ENCODE measurements around the gene MLPH. TPM values are rescaled to one million over a fixed set of nuclear protein-coding genes. Genes with fewer than 3 reads are reported as not detected.
A peak's percentile ranks its signal among the peaks of the same experiment; 100 is the strongest.

The MLPH gene
- total RNA-seq, 1 donor from 2014 or later = 55.0 TPM

DNA sequence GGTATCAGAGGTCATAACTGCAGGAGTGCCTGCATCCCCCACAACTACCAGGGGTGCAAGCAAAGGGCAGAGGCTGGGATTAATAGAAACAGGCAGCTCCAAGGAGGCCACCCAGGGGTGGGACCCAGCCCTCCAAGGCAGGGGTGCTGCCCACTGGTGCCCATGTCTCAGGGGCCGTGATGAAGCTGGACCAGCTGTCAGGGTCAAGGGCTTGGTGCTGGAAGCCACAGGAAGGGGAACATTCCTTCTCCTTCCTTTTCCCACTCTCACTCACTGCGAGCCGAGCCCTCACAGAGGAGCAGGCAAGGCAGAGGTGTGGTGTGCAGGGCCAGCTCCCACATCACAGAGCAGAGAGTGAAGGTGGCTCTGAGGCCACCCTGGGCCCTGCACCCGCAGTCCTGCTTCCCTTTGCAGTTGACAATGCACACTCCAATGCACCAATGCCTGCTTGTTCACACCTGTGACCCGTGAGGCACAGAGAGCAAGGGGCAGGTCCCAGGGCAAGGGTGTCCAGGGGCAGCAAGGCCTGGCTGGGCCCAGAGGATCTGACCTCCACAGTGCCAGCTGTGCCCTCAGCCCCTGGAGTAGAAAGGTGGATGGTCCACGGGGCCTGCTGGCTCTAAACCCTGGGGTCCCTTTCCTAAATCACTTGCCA, 28.7 kb downstream of the MLPH start:
- ATAC-seq = no peak
- no peak for DNase-seq (ENCODE audit: low spot score)

DNA sequence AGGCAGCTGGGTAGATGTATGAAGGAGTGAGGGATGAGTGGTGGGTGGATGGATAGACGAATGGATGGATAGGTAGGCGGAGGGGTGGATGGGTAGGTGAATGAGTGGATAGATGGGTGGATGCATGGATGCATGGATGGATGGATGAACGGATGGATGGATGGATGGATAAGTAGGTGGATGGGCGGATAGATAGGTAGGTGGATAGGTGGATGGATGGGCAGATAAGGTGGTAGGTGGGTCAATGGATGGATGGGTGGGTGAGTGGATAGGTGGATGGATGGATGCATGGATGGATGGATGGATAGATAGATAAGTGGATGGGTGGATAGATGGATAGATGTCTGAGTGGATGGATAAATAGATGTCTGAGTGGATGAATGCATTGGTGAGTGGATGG, 30.1 kb downstream of the MLPH start:
- no peak for DNase-seq (ENCODE audit: low spot score)

DNA sequence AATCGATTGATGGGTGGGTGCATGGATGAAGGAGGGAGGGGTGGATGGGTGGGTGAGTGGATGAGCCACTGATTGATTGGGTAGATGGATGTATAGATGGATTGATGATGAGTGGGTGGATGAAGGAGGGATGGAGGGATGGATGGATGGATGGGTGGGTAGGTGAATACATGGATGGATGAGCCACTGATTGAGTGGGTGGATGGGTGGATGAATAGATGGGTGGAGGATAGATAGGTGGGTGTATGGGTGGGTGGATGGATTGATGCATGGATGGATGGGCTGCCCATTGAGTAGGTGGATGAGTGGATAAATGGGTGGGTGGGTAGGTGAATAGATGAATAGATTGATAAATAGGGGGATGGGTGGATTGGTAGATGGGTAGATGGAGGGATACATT, 30.9 kb downstream of the MLPH start:
- DNase-seq (ENCODE audit: low spot score) (no peak), ATAC-seq (no peak)

More for the DNA sequence above, 30.1 kb downstream of the MLPH start:
- ATAC-seq = no peak

DNA sequence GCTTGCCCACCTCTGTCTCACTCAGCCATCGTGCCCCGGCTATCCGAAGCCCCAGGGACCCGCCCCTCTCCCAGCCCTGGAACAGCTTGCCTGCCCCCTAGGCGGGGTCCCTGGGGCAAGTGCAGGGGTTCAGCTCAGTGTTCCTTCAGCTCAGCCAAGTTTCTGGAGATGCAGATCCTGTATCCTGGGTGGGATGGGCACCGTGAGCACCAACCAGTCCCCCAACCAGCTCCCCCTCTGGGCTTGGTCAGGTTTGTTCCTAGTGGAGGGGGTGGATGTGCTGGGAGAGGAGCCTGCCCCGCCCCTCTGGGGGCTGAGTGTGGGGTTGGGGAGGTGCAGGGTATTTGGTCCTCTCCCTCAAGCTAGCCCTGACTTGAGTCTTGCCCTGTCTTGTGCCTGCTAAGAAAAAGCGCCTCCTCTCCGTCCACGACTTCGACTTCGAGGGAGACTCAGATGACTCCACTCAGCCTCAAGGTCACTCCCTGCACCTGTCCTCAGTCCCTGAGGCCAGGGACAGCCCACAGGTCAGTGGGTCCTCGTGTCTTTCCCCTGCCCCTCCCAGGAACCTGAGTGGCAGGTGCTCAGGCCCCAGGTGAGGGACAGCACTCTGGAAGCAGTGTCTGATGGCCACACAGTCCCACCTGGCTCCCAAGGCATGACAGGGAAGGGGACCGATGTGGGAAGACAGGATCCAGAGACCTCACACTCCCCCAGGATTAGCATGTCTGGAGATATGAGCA, 32.6 kb downstream of the MLPH start:
- ATAC-seq = peak; percentile 12
- DNase-seq (ENCODE audit: low spot score) = no peak

DNA sequence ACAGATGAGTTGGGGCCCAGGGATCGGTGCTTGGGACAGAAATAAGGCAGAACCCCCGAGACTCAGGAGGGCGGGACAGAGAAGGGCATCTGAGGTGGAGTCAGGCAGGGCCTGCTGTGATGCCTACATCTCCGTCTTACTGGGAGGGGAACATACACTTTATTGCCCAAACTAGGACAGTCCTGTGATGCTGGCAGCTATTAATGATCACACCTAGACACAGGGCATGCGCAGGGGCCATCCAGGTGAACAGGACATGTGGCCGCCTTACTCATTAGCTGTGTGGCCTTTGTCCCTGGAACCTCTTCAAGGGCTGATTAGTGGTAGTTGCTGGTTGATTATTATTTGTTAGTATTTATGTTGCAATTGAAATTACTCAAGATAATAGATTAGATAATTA, 33.2 kb downstream of the MLPH start:
- DNase-seq (ENCODE audit: low spot score) (peak; percentile 95), ATAC-seq (peak; percentile 82)

DNA sequence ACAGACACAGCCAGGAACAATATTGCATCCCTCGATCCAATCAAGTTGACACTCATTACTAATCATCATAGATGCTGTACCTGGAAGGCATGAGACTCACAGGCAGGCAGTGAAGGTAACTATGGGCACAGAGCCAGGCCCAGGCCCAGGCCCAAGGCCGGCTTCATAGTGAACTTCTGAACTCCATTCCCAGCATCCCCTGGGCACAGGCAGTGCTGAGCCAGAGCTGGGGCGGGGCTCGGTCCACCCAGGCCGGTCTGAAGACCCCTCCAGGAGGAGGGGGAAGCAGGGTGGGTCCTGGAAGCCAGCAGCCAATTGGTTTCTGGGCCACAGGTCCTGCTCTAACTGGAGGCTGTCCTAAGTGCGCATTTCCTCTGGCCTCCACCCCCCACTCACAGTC, 37.6 kb downstream of the MLPH start:
- ATAC-seq = peak; percentile 86
- DNase-seq (ENCODE audit: low spot score) = peak; percentile 92

DNA sequence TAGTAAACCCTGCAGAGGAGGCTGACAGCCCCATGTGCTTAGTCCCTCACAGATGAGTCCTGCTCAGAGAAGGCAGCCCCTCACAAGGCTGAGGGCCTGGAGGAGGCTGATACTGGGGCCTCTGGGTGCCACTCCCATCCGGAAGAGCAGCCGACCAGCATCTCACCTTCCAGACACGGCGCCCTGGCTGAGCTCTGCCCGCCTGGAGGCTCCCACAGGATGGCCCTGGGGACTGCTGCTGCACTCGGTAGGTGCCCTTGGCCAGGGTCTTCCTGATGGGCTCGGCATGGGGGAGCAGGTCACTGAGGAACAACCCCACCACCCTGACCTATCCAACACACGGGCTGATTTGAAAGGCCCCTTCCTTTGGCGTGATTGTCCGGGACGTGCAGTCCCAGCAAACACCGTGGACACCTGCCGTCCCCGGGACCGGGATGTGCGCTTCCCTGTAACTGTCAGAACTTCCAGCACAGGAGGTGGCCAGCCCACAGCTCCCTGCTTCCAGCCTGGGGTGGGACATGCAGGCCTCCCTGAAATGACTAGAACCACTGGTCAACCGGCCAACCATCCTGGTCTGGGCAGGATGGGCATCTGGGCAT, 38.6 kb downstream of the MLPH start:
- no peak for DNase-seq (ENCODE audit: low spot score)
- ATAC-seq = no peak

DNA sequence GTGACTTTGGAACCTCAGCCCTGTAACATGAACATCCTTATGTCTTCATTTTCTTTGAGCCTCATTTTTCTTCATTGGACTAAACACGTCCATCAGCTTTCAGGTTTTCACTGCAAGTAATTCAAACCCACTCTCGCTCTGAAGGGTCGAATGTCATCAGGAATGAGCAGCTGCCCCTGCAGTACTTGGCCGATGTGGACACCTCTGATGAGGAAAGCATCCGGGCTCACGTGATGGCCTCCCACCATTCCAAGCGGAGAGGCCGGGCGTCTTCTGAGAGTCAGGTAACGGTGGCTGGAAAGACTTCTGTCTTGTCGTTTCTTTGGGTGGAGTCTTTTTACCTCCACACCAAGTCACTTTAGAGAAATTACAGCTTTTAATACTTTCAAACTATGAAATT, 40.2 kb downstream of the MLPH start:
- no peak for ATAC-seq
- DNase-seq (ENCODE audit: low spot score) = no peak

DNA sequence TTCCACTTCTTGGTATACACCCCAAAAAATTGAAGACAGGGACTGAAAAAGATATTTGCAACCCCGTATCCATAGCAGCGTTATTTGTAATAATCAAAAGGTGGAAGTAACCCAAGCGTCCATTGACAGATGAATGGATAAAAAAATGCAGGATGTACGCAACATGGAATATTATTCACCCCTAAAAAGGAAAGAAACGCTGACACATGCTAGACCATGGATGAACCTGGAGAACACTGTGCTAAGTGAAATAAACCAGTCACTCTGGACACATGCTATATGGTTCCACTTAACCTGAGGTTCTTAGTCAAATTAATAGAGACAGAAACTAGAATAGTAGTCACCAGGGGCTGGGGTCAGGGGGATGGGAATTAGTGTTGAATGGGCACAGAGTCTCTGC, 40.7 kb downstream of the MLPH start:
- no peak for DNase-seq (ENCODE audit: low spot score)
- no peak for ATAC-seq

DNA sequence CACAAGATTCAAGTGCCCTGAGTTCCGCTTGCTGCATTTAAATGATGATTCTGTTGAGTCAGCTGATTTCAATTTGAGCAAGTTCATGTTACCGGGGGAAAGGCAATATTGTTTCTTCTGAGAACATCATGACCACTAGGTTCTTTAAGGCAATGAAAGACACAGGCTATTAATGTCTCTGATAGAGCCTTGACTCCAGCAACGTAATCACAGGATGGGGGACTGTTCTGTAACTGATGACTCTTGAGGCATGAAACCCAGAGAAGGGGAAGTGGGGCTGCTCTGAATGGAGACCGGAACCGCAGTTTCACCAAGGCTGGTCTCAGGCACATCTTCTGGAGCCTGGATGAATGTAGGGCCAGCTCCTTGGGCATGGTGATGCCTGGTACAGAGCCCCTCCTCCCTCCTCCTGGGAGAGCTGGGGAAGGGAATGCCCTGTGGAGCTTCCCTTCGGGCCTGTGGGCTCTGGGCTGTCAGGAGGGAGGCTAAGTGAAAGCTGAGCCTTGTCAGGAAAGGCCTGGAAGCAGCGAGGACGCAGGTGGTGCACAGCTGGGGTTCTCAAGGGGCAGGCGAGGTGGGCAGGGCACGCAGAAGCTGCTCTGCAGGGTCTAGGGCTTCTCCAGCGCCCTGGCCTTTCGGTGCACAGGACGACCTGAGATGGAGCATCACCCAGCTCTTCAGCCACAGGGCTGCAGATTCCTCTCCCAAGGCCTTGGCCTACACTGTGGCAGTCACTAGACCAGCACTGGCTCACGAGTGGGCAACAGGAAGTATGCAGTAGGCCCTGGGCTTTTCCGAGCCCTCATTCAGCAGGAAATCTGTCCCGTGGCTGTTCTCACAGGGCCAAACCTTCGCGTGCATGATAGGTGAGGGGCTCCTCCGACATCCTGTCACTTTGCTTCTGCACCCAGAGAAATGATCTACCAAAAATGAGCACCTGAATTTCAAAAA, 42.7 kb downstream of the MLPH start:
- ATAC-seq = no peak
- DNase-seq (ENCODE audit: low spot score) = no peak

DNA sequence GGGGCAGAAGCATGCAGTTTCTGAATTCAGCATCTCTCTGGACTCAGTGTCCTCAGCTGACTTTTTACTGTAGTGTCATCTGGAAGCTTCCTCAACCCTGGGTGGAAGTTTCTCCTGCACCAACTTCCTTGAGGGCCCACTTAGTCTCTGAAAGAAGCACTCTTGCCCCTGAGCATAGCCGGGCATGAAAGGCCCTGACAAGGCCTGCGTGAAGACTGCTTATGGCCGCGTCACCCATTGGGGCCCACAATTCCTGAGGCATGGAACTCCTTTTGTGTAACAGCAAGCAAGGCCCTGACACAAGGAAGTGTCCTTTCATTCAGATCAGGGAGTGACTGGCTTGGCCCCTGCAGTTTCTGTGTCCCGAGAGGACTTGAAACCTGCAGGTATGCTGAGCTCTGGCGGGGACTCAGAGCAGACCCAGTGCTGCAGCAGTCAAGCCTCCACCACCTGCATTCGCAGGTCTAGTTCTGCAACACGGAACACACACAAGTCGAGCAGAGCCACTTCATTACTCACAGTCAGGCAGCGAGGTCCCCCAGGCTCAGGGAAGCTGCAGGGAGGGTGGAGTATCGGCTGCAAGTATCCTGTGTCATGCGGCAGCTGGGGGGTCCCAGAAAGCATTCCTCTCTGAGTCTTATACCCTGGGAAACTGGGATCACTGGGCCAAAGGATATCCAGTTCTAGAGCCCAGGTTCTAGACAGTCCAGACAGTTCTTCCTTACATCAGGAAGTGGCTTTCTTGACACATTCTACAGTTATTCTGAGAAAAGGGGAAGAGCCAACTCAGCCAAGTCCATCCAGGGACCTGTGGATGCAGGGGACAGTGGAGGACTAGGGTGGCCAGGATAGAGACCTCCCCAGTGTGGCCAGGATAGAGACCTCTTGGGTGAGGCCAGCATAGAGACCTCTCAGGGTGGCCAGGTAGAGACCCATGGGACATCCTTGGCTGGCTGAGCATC, 43.7 kb downstream of the MLPH start:
- DNase-seq (ENCODE audit: low spot score) = no peak
- ATAC-seq = peak; percentile 14

DNA sequence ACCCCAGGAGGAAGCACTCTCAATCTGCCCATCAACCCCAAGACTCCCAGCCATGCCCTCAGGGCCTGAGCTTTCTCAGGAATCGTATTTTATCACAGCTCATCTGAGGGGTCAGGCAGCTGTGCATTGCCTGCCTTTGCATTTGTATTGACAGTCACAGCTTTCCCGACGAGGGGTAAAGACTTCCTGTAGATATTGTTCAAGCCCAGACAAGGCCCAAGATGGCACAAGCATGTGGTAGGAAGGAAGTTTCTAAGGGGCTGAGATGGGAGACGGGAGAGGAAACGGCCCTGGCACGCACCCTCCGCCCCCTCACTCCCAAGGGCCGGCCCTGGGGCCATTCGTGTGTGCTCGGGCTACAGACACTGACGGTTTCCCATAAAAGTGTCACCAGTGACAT, 45.1 kb downstream of the MLPH start:
- ATAC-seq (no peak), DNase-seq (ENCODE audit: low spot score) (no peak)

DNA sequence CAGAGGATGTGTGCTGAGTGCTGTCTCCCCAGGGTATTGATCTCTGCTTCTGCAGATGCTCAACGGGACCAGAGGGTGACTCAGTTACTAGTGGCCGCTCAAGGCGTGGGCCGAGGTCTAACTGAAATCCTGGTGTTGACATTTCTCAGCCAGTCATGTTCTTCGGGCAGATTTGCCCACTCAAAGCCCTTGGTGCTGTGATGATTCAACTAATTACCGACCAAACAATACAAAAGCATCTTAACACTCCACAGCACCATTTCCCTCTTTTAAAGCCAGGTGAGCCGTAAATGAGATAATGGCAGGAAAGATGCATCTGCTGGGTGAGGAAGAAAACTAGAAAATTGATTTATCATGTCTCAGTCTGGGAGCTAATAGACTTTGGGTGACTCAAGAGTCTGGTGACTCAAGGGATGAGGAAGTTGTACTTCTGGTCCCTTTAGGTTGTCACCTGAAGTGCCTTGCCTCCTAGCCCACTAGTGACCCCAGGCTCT, 46.7 kb downstream of the MLPH start:
- DNase-seq (ENCODE audit: low spot score) = no peak
- no peak for ATAC-seq

DNA sequence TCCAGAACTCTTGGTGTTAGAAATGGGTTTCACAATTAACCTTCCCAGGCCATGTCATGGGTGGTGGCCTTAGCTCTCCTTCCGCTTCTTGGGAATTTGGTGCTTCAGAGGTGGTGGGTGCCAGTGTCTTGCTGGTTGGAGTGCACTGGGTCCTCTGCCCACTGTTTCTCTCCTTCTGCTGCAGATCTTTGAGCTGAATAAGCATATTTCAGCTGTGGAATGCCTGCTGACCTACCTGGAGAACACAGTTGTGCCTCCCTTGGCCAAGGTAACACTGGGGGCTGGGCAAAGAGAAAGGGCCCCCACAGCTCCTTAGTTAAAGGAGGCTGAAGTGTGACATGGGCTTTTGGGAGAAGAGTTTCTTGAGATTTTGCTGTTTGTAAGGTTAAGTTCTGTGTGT, 47.3 kb downstream of the MLPH start:
- no peak for DNase-seq (ENCODE audit: low spot score)
- no peak for ATAC-seq

DNA sequence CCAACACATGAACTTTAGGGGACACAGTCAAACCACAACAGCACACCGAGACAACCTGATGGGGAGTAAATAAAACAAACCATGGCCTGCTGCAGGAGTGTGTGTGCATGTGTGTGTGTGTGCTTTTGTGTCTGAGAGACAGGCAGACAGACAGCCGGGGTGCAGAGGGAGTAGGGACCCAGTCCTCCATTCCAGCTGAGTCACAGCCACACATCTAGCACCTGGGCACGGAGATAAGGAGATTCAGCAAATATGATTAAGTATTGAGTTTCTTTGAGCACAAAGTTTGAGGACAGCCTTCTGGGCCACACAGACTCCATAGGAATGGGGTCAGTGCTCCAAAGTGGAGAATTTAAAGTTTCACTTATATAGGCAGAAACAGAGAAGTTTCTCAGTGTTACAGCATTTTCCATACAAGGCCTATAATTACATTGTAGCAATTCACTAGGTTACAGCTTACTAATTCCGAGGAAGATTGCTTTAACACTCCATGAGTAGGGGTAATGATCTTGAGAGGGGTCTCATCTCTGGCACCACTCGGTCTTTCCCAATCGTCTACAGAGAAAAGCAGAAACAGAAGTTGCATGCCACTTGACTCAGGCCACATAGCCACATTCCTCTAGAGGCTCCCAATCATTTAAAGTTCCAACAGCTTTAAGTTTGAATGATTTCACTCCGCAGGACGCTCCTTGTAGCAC, 48.5 kb downstream of the MLPH start:
- ATAC-seq = no peak
- no peak for DNase-seq (ENCODE audit: low spot score)

DNA sequence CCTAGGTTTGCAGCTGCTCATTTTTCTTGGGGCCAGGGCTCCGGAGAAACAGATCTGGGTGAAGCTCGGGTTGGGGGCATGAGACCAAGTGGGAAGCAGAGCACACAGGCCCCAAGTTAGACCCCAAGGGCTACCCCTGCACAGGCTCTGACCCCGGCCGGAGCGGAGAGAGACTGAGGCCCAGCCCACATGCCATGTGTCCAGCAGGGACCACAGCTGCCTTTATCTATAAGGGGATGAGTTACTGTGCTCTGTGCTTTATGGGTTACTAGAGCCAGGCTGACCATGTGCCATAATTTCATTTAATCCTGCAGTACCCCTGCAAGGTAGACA, 49.0 kb downstream of the MLPH start:
- DNase-seq (ENCODE audit: low spot score) (no peak), ATAC-seq (no peak)

DNA sequence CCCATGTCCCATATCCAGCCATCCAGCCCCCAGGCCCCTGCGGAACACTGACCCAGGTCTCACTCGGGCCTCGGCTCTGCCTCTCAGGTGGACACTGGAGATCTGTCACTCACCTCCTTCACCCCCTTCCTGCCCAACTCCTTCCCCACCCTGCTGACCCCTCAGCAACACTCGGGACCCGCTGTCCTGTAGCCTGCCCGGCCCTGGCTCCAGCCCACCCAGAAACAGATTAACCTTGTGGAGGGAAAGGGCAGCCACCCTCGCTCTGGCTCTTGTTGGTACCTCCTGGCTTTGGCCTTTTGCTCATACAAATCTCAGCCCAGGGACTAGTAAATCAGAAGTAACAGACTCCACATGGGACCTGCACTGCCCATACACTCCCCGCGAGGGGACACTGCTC, 49.6 kb downstream of the MLPH start:
- no peak for ATAC-seq
- DNase-seq (ENCODE audit: low spot score) = no peak

DNA sequence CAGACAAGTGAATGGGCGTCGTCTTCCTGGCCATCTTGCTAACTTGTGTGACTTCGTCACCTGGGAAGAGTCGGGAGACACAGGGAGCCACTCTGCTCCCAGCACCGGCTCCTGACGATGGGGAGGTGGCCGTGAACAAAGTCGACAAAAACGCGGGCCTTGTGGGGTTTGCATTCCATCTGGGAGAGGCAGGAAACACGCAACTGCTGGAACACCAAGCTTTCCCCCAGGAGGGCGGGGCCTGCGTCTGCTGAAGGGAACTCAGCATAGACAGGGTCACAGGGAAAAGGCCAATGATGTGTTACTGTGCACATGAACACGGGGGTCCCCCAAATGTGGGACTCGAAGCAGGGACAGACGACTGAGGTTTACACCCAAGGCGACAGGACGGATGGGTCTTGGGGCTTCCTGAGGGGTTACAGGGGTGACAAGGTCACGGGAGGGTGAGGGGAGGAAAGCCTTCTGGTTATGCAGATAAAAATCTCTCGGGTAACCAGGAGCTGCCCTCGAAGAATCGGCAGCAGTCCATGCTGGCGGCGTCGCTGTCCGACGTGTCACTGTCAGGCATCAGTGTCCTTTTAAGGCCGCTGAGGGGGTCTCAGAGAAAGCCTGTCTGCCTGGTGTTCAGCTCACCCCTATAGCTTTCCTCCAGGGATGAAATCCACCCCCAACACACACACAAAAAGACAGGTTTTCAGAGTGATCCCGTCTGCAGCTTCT, 51.1 kb downstream of the MLPH start:
- ATAC-seq (no peak), DNase-seq (ENCODE audit: low spot score) (no peak)

DNA sequence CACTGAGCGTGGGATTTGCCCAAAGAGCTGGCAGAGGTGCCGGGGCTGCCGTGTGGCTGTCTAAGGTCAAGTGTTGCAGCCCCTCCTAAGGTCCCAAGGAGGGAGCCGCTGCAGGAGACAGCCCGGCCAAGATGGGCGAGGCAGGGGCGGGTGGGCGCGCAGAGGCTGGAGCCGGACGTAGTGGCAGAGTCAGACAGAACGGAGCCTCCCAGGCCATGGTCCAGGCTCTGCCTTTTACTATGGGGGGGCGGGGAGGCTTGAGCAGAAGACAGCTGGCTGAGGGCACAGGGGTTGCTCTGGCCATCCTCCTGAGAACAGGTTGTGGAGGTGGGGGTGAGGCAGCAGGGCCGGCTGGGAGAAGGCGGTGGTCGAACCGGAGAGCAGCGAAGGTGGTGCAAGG, 51.9 kb downstream of the MLPH start:
- DNase-seq (ENCODE audit: low spot score) = no peak
- ATAC-seq = no peak
